Sigmoid colon (tissue), 7 donors: ENCODE results near the gene ACSF2. TPM values are rescaled to one million over a fixed set of nuclear protein-coding genes. Genes with fewer than 3 reads are reported as not detected.
A peak's percentile ranks its signal among the peaks of the same experiment; 100 is the strongest.

Source experiments
- DNase-seq: peaks from one replicate; pipeline ENCODE4 v3.0.0-alpha.2; 2019
- H3K27ac ChIP-seq, 4 donors: fragments of 200-600 bp; sonication (generic); one replicate each; pipeline ENCODE4 v1.5.1; 2016 to 2019; ENCODE audit warnings: mild to moderate bottlenecking in 1 of 4
- H3K27me3 ChIP-seq, 3 donors: fragments of 200-600 bp; sonication (generic); one replicate each; pipeline ENCODE4 v1.5.1; 2019; ENCODE audit warnings: mild to moderate bottlenecking in 1 of 3
- H3K36me3 ChIP-seq, 4 donors: fragments of 200-600 bp; sonication (generic); one replicate each; pipeline ENCODE4 v1.5.1; 2016 to 2019
- H3K4me1 ChIP-seq, 4 donors: fragments of 200-600 bp; sonication (generic); one replicate each; pipeline ENCODE4 v1.5.1; 2017 to 2019
- H3K4me3 ChIP-seq, 4 donors: fragments of 200-600 bp; sonication (generic); one replicate each; pipeline ENCODE4 v1.5.1; 2017 to 2019; ENCODE audit warnings: mild to moderate bottlenecking in 2 of 4, moderate library complexity in 1 of 4
- H3K9me3 ChIP-seq, 4 donors: fragments of 200-600 bp in 3 of 4; sonication (generic) in 3 of 4; one replicate each; pipeline versions ENCODE4 v1.5.1 to v1.6.1; 2013 to 2019
- CTCF ChIP-seq, 4 experiments: fragments of 450-650 bp in 3 of 4; fragments of 200-600 bp in 1 of 4; IDR thresholded peaks; one replicate each; pipeline ENCODE4 v1.5.1; 2016 to 2019; ENCODE audit warnings: antibody characterized with exemption in 4 of 4, mild to moderate bottlenecking in 3 of 4, moderate library complexity in 2 of 4
- EP300 ChIP-seq, 4 donors: sonication (generic); formaldehyde crosslinking; IDR thresholded peaks; one replicate each; pipeline ENCODE4 v1.6.1; 2017; ENCODE audit warnings: antibody characterized with exemption in 4 of 4
- POLR2A ChIP-seq, 2 donors: fragments of 450-650 bp; IDR thresholded peaks; one replicate each; pipeline ENCODE4 v1.6.1; 2016; ENCODE audit warnings: antibody characterized with exemption in 2 of 2, mild to moderate bottlenecking in 2 of 2, moderate library complexity in 2 of 2
- POLR2AphosphoS5 ChIP-seq, 4 donors: sonication (generic); formaldehyde crosslinking; IDR thresholded peaks; one replicate each; pipeline ENCODE4 v1.6.1; 2017; ENCODE audit warnings: antibody characterized with exemption in 4 of 4
- WGBS, 2 donors: extraction: QIAGEN DNeasy Blood & Tissue Kit; methylation state at CpG; one replicate each; pipeline ENCODE4 v1.1.7; 2013; 5-methylcytosine and 5-hydroxymethylcytosine counted together
- intact Hi-C: fragments of 100-400 bp; cut with DNase I; formaldehyde crosslinking; loops from one replicate; pipeline ENCODE4 v1.15.1; 2023
- polyA plus RNA-seq, 3 donors: library from polyadenylated mRNA; stranded (reverse); fragments of 200-250 nt; gene quantifications; one replicate each; pipeline ENCODE4 v1.2.3, GENCODE V29; 2013
- total RNA-seq, 4 donors: library from RNA; depleted of rRNA; stranded (reverse); fragments of >200 nt; gene quantifications; one replicate each; pipeline ENCODE4 v1.1.0, GENCODE V29; 2016
- donor health status: healthy with polysubstance abuse.
- donor health status: Bipolar disorder and iron deficiency.
- donor health status: healthy.

ACSF2 gene
- total and polyA plus RNA-seq, 7 donors = 8.2 to 61.7 (median 28.5) TPM

GRCh38 chr17:50478391-50479381 is 52.7 kb downstream of the ACSF2 start, which contains the start of gene RSAD1:
TSS of gene RSAD1 (plus strand) at chr17:50478860. CDS start at chr17:50478885, 25 bp downstream.
- no peaks in the 10 kb centered on the region for H3K9me3 ChIP-seq
- TF ChIP-seq POLR2AphosphoS5 (IDR thresholded peaks at IDR 0.05) = peak; percentile 61 to 88 (median 80)
- TF ChIP-seq CTCF (IDR thresholded peaks at IDR 0.05) = peak; percentile 68 to 88 (median 72)
- TF ChIP-seq EP300 (IDR thresholded peaks at IDR 0.05) = no peak
- peaks cover 0 to 14% (median 2%) of the 10 kb centered on the region in 4 donors for H3K36me3 ChIP-seq
- peaks cover 0 to 32% (median 24%) of the 10 kb centered on the region in 4 donors for H3K4me1 ChIP-seq
- H3K4me3 ChIP-seq = peak within 1 kb of the TSS; percentile 54 to 71 (median 64)
- H3K27ac ChIP-seq = peak within 1 kb of the TSS; percentile 84 to 92 (median 89)
- 3 to 4% methylated on average over 75 of the region's 75 CpGs for WGBS, 2 donors
- intact Hi-C loops = loop anchor here (2.0 kb wide), 2 partner anchors 62 to 116 kb away; no protein-coding TSS in a partner anchor
- DNase-seq = peak; percentile 91
- peaks cover 0 to 13% (median 7%) of the 10 kb centered on the region in 3 donors for H3K27me3 ChIP-seq

GRCh38 chr17:50479522-50480141 is 53.6 kb downstream of the ACSF2 start:
- Histone ChIP-seq H3K27ac (peak overlapping the region; percentile 84 to 92 (median 89)), H3K4me1 (peaks cover 0 to 32% (median 24%) of the 10 kb centered on the region in 4 donors), H3K27me3 (peaks cover 0 to 13% (median 7%) of the 10 kb centered on the region in 3 donors), H3K9me3 (no peaks in the 10 kb centered on the region), H3K36me3 (peaks cover 0 to 23% (median 10%) of the 10 kb centered on the region in 4 donors), H3K4me3 (peak overlapping the region; percentile 54 to 71 (median 64))
- intact Hi-C loops = loop anchor here (2.0 to 5.0 kb wide), 4 partner anchors 61 to 213 kb away; no protein-coding TSS in a partner anchor
- peak; percentile 86 for DNase-seq
- 11 to 18% methylated on average over 19 of the region's 19 CpGs for WGBS, 2 donors
- no peak for TF ChIP-seq EP300 (IDR thresholded peaks at IDR 0.05)
- peak in 1 of 4 donors; percentile 36 for TF ChIP-seq POLR2AphosphoS5 (IDR thresholded peaks at IDR 0.05)
- peak in 3 of 4 experiments; percentile 24 to 53 (median 36) for TF ChIP-seq CTCF (IDR thresholded peaks at IDR 0.05)
- TF ChIP-seq POLR2A (IDR thresholded peaks at IDR 0.05) = no peak

DNA sequence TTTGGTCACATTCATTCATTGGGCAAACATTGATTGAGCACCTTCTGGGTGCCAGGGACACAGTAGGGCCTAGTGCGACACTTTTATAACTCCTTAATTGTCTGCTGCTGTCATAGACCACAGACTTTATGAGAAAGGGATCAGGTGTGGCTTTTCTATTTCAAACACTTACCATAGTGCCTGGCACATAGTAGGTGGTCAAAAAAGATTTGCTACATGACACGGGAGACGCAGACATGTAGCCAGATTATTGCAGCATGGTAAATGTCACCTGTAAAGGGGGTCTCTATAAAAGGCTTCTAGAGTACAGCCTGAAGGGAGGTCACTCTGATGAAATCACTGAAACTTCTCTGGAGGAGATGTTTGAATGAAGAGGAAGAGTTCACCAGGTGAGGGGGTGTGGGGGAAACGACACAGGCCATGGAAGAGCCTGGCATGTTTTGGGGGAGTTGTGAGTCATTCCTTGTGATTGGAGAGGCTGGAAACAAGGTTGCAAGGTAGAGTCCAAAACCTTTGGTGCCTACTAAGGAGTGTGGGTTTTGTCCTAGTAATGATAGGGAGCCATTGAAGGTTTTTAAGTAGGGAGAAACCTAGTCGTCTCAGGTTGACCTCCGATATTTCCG is 54.2 kb downstream of the ACSF2 start:
- TF ChIP-seq POLR2AphosphoS5 (IDR thresholded peaks at IDR 0.05) (no peak), EP300 (IDR thresholded peaks at IDR 0.05) (no peak)
- Histone ChIP-seq H3K27ac (peak overlapping the region in 2 of 4 donors; percentile 84 to 91), H3K4me1 (peaks cover 0 to 32% (median 24%) of the 10 kb centered on the region in 4 donors), H3K27me3 (peaks cover 0 to 13% (median 7%) of the 10 kb centered on the region in 3 donors), H3K36me3 (peaks cover 0 to 29% (median 13%) of the 10 kb centered on the region in 4 donors), H3K4me3 (no peak overlapping the region), H3K9me3 (no peaks in the 10 kb centered on the region)
- DNase-seq = no peak
- intact Hi-C loops = loop anchor here (2.0 to 5.0 kb wide), 2 partner anchors 147 to 212 kb away; no protein-coding TSS in a partner anchor
- WGBS, 2 donors = 75 to 87% methylated on average over 7 of the region's 7 CpGs

- WGBS, 2 donors = 91 to 92% methylated on average over 2 of the region's 2 CpGs
- peaks cover 0 to 36% (median 16%) of the 10 kb centered on the region in 4 donors for H3K36me3 ChIP-seq
- no peak for TF ChIP-seq POLR2AphosphoS5 (IDR thresholded peaks at IDR 0.05)
- TF ChIP-seq CTCF (IDR thresholded peaks at IDR 0.05) = no peak
- TF ChIP-seq POLR2A (IDR thresholded peaks at IDR 0.05) = no peak
- no peak for TF ChIP-seq EP300 (IDR thresholded peaks at IDR 0.05)
- peaks cover 0 to 32% (median 24%) of the 10 kb centered on the region in 4 donors for H3K4me1 ChIP-seq
- no peak for DNase-seq
- no peak overlapping the region for H3K4me3 ChIP-seq
- H3K27me3 ChIP-seq = peaks cover 0 to 13% (median 7%) of the 10 kb centered on the region in 3 donors
- H3K27ac ChIP-seq = peak overlapping the region in 2 of 4 donors; percentile 85 to 90
- H3K9me3 ChIP-seq = no peaks in the 10 kb centered on the region
- intact Hi-C loops = loop anchor here (2.0 to 5.0 kb wide), 2 partner anchors 146 to 211 kb away; no protein-coding TSS in a partner anchor
Observed at GRCh38 chr17:50480854-50481490, 55.0 kb downstream of the ACSF2 start.
